NCI-H510A (cell line): ENCODE measurements around the gene INO80E.

Experiments
- DNase-seq: peaks from one replicate; lab custom pipeline; 2025; lab: John Stamatoyannopoulos, UW

INO80E gene

DNA sequence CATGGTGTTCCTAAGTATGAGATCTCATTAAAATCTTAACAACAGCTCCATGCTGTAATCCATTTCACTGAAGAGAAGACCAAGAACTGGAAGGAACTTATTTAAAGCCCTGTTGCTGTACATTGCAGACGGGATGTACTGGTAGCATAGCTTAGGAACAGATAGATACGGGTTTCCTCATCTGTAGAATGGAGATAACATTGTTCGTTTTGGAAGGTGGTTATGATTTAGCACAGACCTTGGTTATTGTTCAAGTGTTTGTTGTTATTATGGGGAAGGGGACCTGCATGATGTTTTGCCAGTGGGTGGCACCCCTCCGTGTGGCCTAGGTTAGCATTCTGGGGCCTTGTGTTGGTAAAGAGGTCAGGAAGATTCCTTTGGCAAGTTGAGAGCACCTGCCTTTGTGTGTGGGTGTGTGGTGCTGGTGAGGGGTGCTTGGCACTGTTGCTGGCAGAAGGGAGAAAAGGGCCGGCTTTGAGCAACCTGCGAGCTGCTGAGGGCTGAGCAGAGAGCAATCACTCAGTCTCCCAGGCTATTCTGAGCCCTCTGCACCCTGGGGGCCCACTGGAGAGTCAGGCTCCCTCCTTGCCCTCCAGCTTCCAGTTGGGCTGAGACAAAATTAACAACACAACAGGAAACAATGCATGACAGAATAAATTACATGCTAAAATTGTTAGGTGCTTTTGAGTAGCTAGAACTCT, 20.1 kb upstream of the INO80E start:
- no peak for DNase-seq

DNA sequence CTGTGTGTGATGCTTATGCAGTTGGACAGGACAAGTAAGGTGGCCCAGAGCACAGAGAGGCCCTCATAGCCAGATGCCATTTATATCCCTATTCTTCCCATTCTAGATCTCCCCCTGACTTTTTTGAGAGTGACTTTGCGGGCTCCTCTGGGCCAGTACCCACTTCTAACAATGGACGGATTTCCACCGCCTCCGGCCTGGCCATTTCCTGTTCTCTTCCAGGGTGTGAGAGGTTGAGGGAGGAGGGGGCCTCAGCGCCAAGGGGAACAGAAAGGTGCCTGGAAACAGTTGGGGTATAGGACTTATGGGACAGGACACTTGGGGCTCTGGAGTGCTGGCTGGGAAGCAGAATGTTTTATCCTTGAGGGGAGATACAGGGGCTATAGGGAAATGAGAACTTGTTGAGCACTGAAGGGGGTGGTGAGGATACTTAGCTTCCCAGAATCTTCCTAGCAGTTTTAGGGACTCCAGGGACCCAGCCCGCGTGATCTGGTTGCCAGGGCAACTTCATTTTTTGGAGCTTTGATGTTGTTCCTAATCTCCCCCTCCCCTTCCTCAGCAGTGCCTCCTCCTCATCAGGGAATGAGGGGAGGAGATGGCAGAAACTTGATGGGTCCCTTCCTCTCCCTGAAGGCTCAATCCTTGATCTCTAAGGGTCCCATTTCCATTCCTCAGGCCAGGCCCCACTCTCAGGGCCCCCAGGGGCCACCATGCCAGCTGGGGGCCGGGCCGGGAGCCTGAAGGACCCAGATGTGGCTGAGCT, 18.8 kb upstream of the INO80E start:
- DNase-seq = no peak

DNA sequence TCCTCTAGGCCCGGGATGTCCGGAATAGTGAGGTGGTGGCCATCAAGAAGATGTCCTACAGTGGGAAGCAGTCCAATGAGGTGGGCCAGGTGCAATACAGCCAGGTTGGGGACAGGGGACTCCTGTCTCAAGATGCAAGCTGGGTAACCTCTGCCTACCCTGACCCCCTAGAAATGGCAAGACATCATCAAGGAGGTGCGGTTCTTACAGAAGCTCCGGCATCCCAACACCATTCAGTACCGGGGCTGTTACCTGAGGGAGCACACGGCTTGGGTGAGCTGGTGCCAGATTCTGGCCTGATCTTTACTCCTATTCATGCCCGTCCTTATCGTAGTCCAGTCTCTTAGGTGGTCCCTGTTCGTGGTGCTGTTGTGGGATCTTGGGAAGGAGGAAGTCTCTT, 18.0 kb upstream of the INO80E start:
- DNase-seq = no peak

DNA sequence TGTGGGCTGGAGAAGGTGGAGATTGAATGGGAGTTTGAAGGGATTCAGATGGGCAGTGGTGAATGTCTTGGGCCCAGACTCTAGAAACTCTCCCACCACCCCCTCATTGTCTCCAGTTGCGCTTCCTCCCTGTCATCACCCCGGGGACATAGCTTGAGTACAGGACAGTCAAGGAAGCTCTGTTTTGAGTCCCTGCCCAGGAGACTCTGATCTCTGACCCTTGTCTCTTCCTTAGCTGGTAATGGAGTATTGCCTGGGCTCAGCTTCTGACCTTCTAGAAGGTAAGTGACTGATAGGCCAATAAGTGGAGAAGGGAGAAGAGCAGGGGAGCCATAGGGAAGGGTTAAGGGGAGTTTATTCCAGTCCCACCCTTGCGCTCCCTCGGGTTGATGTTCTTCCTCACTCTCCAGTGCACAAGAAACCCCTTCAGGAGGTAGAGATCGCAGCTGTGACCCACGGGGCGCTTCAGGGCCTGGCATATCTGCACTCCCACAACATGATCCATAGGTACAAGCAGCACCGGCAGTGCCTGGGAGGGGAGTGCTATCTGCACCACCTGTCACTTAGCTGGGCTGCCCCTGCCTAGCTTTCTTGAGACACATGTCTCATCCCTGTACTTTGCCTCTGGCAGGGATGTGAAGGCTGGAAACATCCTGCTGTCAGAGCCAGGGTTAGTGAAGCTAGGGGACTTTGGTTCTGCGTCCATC, 17.3 kb upstream of the INO80E start:
- DNase-seq = no peak

DNA sequence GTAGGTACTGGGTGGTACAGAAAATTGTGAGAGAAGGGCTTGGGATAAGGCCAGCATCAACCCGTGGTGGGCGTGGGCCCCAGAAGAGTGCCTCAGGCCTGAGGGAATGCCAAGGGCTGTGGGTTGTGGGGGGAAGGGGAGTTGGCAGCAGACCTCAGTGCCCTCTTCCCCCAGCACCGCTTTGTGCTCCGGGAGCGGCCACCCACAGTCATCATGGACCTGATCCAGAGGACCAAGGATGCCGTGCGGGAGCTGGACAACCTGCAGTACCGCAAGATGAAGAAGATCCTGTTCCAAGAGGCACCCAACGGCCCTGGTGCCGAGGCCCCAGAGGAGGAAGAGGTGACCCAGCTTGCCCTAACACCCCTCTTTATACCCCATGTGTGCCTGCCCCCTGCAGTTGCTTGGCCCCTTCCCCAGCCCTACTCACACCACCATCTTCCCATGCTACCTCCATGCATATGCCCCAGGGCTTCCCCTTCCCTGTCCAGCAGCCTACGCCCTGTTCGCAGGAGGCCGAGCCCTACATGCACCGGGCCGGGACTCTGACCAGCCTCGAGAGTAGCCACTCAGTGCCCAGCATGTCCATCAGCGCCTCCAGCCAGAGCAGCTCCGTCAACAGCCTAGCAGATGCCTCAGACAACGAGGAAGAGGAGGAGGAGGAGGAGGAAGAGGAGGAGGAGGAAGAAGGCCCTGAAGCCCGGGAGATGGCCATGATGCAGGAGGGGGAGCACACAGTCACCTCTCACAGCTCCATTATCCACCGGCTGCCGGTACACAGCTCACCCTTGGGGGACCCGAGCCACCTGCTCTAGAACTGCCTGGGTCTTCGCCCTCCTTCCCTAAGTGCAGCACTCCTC, 13.3 kb upstream of the INO80E start:
- DNase-seq = no peak

DNA sequence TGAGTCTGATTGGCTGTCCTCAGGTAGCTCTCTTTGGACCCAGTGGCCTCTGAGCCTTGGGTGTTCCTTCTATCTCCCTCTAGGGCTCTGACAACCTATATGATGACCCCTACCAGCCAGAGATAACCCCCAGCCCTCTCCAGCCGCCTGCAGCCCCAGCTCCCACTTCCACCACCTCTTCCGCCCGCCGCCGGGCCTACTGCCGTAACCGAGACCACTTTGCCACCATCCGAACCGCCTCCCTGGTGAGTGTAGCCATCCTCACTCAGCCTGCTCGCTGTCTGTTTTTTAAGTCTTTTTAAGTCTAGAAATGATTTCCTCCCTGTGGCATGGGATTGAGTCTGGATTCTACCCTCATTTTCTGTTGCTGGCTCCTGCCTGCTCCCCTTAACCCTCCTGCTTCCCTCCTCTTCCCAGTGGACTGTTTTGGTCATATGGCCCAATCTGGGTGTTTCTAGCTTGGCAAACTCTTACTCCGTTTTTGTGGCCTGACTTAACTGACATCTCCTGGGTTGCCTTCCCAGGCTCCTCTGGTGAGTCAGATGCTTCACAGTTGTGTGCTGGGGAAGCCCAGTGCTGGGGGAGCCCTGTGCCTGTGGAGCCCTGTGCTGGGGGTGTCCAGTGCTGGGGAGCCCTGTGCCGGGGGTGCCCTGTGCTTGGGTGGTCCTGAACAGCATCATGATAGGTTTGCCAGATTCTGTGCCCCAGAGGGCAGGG, 12.5 kb upstream of the INO80E start:
- DNase-seq = no peak

DNA sequence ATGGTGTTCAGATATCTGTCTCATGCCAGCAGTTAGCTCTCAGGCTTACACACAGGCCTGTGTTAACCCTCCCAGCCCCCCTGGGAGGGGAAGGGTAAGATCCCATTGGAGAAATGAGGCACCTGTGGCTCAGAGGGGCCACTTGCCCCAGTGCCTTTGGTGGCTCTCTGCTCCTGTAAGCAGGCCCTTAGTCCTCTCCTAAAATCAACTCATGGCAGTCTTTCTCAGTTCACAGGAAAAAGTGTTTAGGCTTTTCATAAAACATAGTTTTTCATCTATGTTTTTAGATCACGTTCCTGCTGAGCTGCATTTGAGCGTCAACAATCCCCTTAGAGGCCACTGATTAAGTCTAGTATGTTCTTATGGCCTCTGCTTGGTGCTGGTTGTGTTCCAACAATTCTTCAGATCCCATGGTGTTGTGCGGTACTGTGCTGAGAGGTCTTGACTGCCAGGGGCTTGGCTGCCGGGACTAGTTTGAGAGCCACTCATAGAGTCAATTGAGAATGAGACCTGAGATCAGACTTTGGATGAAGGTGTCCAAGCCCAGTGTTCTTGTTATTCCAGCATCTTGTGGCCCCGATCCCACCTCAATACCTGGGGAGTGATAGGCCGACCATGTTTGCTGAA, 11.8 kb upstream of the INO80E start:
- DNase-seq = no peak

DNA sequence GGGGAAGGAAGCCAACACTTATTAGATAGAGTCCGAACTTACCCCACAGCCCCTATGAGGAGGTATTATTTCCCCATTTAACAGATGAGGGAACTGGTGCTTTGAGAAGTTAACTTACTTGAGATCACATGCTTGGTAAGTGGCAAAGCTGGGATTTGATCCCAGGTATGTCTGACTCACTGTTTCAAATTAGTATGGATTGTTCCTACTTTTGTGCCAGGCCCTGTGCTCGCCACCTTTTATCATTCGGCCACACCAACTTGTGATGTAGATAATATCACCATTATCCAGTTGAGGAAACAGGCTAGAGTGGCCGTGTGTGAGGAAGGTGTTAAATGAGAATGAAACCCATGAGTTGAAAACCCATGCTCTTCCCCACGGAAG, 11.3 kb upstream of the INO80E start:
- DNase-seq = no peak

DNA sequence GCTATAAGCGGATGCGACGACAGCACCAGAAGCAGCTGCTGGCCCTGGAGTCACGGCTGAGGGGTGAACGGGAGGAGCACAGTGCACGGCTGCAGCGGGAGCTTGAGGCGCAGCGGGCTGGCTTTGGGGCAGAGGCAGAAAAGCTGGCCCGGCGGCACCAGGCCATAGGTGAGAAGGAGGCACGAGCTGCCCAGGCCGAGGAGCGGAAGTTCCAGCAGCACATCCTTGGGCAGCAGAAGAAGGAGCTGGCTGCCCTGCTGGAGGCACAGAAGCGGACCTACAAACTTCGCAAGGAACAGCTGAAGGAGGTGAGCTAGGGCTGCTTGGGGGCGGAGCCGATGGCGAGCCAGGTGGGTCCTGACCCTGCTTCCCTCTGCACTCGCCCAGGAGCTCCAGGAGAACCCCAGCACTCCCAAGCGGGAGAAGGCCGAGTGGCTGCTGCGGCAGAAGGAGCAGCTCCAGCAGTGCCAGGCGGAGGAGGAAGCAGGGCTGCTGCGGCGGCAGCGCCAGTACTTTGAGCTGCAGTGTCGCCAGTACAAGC, 10.7 kb upstream of the INO80E start:
- no peak for DNase-seq

DNA sequence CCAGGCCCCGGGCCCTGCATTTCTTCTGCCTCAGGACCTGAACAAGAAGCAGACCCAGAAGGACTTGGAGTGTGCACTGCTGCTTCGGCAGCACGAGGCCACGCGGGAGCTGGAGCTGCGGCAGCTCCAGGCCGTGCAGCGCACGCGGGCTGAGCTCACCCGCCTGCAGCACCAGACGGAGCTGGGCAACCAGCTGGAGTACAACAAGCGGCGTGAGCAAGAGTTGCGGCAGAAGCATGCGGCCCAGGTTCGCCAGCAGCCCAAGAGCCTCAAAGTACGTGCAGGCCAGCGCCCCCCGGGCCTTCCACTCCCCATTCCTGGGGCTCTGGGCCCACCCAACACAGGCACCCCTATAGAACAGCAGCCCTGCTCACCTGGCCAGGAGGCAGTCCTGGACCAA, 9.8 kb upstream of the INO80E start:
- DNase-seq = no peak

DNA sequence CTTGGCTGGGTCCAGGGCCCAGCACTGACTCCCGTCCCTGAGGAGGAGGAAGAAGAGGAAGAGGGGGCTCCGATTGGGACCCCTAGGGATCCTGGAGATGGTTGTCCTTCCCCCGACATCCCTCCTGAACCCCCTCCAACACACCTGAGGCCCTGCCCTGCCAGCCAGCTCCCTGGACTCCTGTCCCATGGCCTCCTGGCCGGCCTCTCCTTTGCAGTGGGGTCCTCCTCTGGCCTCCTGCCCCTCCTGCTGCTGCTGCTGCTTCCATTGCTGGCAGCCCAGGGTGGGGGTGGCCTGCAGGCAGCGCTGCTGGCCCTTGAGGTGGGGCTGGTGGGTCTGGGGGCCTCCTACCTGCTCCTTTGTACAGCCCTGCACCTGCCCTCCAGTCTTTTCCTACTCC, 9.1 kb upstream of the INO80E start:
- no peak for DNase-seq

DNA sequence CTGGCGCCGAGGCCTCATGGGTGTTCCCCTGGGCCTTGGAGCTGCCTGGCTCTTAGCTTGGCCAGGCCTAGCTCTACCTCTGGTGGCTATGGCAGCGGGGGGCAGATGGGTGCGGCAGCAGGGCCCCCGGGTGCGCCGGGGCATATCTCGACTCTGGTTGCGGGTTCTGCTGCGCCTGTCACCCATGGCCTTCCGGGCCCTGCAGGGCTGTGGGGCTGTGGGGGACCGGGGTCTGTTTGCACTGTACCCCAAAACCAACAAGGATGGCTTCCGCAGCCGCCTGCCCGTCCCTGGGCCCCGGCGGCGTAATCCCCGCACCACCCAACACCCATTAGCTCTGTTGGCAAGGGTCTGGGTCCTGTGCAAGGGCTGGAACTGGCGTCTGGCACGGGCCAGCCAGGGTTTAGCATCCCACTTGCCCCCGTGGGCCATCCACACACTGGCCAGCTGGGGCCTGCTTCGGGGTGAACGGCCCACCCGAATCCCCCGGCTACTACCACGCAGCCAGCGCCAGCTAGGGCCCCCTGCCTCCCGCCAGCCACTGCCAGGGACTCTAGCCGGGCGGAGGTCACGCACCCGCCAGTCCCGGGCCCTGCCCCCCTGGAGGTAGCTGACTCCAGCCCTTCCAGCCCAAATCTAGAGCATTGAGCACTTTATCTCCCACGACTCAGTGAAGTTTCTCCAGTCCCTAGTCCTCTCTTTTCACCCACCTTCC, 8.5 kb upstream of the INO80E start:
- no peak for DNase-seq

DNA sequence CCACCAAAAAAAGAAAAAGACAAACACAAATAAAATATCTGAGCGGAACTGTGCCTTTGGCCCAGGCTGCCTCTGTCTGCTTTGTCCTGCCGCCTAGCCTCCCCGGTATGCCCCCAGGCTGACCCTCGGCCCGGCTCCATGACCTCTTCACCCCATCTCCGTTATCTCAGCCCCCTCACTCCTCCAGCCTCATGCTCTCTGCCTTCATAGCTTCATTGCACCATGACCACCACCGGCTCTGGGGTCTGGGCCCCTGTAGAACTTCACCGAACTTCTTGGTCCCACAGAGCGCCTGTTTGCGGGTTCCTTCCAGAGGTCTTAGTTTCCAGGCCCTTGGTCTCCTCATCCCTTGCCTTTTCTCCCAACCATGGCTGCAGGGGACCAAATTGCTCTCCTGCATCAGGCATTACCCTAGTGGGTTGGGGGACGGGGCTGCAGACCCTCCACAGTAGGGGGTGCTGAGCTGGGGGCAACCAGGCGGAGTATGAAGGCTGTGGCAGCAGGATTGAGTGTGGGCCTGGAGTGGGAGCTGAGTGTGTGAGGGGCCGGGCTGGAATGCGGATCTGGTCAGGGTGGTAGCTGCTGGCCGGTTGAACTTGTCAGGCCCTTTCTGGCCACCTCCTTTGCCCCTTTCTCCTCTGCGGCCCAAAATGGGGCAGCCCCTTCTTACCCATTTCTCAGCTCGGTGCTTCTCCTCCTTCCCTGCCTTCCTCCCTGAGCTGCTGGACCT, 7.5 kb upstream of the INO80E start:
- no peak for DNase-seq

DNA sequence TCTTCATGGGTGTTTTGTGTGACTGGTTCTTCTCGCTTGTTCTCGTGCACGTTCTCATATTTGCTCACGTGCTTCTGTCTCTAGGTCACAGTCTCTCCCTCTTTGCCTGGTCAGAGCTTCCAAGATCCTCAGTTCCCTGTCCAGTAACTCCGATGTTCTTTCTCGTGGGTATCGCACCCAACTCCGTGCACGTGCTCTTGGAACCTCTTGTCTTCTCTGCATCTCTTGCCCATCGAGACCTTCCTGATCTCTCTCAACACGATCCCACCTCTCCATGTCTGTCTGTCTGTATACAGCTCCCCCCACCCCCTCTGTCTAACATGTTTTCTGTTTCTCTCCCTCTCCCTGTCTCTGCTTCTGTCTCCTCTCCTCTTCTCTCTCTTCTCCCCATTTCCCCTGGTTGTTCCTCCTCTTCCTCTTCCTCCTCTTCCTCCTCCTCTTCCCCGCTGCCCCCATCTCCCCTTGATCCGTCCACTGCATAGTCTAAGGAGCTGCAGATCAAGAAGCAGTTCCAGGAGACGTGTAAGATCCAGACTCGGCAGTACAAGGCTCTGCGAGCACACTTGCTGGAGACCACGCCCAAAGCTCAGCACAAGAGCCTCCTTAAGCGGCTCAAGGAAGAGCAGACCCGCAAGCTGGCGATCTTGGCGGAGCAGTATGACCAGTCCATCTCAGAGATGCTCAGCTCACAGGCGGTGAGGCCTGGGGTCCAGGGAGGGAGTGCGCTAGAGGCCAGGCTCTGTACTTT, 6.8 kb upstream of the INO80E start:
- no peak for DNase-seq

DNA sequence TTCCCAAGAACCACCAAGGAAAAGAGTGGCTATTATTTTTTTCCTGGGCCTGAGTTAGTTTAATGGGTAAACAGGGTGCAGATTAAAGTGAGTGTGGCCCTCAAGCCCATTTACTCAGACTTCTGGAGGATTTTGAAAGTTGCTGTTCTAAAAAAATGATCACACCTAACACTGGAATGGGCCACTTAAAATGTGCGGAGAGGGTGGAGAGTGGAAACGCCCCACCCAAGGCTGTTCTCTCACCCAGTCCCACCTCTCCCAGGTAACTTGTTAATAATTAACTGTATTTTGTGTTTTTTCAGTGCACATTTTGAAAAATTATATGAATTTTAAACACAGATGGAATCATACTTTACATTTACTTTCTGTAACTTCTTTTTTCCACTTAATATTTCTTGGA, 6.0 kb upstream of the INO80E start:
- no peak for DNase-seq

DNA sequence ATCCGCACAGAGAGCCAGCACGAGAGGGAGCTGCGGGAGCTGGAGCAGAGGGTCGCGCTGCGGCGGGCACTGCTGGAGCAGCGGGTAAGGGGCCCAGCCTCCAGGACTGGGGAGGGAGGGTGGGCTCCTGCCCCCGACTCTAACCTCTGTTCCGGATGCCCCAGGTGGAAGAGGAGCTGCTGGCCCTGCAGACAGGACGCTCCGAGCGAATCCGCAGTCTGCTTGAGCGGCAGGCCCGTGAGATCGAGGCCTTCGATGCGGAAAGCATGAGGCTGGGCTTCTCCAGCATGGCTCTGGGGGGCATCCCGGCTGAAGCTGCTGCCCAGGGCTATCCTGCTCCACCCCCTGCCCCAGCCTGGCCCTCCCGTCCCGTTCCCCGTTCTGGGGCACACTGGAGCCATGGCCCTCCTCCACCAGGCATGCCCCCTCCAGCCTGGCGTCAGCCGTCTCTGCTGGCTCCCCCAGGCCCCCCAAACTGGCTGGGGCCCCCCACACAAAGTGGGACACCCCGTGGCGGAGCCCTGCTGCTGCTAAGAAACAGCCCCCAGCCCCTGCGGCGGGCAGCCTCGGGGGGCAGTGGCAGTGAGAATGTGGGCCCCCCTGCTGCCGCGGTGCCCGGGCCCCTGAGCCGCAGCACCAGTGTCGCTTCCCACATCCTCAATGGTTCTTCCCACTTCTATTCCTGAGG, 5.0 kb upstream of the INO80E start:
- DNase-seq = no peak

DNA sequence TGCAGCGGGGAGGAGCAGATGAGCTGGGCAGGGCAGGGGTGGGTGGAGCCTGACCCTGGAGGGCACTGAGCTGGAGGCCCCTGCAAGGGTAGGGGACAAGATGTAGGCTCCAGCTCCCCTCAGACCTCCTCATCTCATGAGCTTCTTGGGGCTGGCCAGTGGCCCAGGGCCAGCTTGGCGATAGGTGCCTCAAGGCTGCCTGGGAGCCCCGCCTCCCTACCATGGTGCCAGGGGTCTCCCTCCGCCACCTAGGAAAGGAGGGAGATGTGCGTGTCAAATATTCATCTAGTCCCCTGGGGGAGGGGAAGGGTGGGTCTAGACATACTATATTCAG, 4.5 kb upstream of the INO80E start:
- no peak for DNase-seq

DNA sequence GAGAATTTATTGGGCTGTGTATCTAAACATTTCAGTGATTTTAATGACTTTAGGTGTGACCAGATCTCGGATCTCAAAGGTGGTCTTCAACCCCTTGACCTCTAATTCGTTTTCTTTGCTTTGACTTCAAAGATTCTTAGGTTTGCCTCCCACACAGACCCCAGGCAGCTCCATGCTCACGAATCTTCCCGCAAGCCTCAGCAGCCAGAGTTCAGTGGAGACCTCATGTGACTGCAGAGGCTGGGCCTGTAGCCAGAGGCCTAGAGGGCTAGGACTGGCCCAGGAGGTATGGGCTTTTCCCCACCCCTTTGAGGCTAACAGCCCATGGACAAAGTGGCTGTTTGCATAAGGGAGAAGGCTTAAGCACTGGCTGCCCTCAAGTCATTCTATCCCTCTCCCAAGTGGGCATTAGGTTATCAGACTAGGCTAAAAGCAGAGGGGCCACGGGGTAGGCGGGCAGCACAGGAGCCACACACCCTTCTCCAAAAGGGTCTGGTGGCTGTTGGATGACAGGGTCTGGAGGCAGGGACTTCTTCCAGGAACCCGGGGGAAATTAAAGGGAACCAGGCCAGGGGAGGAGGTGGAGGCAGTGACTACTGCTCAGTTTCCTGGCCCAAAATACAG, 3.6 kb upstream of the INO80E start:
- DNase-seq = no peak
